Cardiac muscle cell (in vitro differentiated cells and primary cell): ENCODE results near the gene SOCS2. TPM values are rescaled to one million over a fixed set of nuclear protein-coding genes. Genes with fewer than 3 reads are reported as not detected.

Experiments
- DNase-seq, 2 donors: peaks; one replicate each; pipeline versions ENCODE4 v3.0.0 to v3.0.0-alpha.2; 2010 to 2017; ENCODE audit warnings: low read depth in 1 of 2, low spot score in 1 of 2
- H3K27ac ChIP-seq: fragments of 200-600 bp; sonication (generic); 2 replicates; pipeline ENCODE4 v1.5.1; 2016
- H3K27me3 ChIP-seq: fragments of 200-600 bp; sonication (generic); 2 replicates; pipeline ENCODE4 v1.6.0; 2016; ENCODE audit warnings: control low read depth
- H3K36me3 ChIP-seq: fragments of 200-600 bp; sonication (generic); 2 replicates; pipeline ENCODE4 v1.5.1; 2016; ENCODE audit warnings: control low read depth
- H3K4me1 ChIP-seq: fragments of 200-600 bp; sonication (generic); 2 replicates; pipeline ENCODE4 v1.8.1; 2017; ENCODE audit warnings: low read depth, mild to moderate bottlenecking, mixed run types
- H3K4me3 ChIP-seq: fragments of 200-600 bp; sonication (generic); 2 replicates; pipeline ENCODE4 v1.5.1; 2016; ENCODE audit warnings: mild to moderate bottlenecking
- H3K9me3 ChIP-seq: fragments of 200-600 bp; sonication (generic); 2 replicates; pipeline ENCODE4 v1.5.1; 2017; ENCODE audit warnings: low read depth, mild to moderate bottlenecking, control low read depth
- CTCF ChIP-seq: IDR thresholded peaks from 2 replicates; pipeline ENCODE4 v1.5.1; 2012; ENCODE audit warnings: low read depth, mild to moderate bottlenecking, low read length
- polyA plus RNA-seq: library from polyadenylated mRNA; unstranded; fragments of >200 nt; fragmentation: Nextera tagmentation; extraction: Ambion mirVana; gene quantifications from 2 replicates; pipeline ENCODE4 v1.2.1, GENCODE V29; 2016
- total RNA-seq: library from RNA; depleted of rRNA; stranded (reverse); fragments of >200 nt; gene quantifications from 2 replicates; pipeline ENCODE4 v1.2.3, GENCODE V29; 2016

Gene SOCS2
- total and polyA plus RNA-seq, 2 experiments from 2014 or later: 19.7 to 40.7 TPM

- peaks cover 11% of the 10 kb centered on the region for H3K4me1 ChIP-seq
- no peak overlapping the region for H3K4me3 ChIP-seq
- no peaks in the 10 kb centered on the region for H3K27me3 ChIP-seq
- peak overlapping the region; percentile 65 for H3K27ac ChIP-seq
- no peaks in the 10 kb centered on the region for H3K9me3 ChIP-seq
- no peak for TF ChIP-seq CTCF
- DNase-seq: no peak
- no peaks in the 10 kb centered on the region for H3K36me3 ChIP-seq
These were observed 36.2 kb upstream of the SOCS2 start for GRCh38 chr12:93536111-93536765.

- no peak overlapping the region for H3K4me3 ChIP-seq
- peaks cover 11% of the 10 kb centered on the region for H3K4me1 ChIP-seq
- H3K27me3 ChIP-seq: no peaks in the 10 kb centered on the region
- no peaks in the 10 kb centered on the region for H3K9me3 ChIP-seq
- no peak for TF ChIP-seq CTCF
- no peaks in the 10 kb centered on the region for H3K36me3 ChIP-seq
- peak overlapping the region; percentile 65 for H3K27ac ChIP-seq
- peak in 1 of 2 donors; percentile 59 for DNase-seq
These were observed 35.5 kb upstream of the SOCS2 start for GRCh38 chr12:93536766-93537488.

GRCh38 chr12:93537769-93538168 is 34.7 kb upstream of the SOCS2 start:
- Histone ChIP-seq H3K36me3 (no peaks in the 10 kb centered on the region), H3K9me3 (no peaks in the 10 kb centered on the region), H3K27ac (no peak overlapping the region), H3K27me3 (no peaks in the 10 kb centered on the region), H3K4me1 (peaks cover 11% of the 10 kb centered on the region), H3K4me3 (no peak overlapping the region)
- peak; percentile 5 for TF ChIP-seq CTCF
- no peak for DNase-seq

- peaks cover 11% of the 10 kb centered on the region for H3K4me1 ChIP-seq
- no peaks in the 10 kb centered on the region for H3K27me3 ChIP-seq
- H3K36me3 ChIP-seq: no peaks in the 10 kb centered on the region
- H3K9me3 ChIP-seq: no peaks in the 10 kb centered on the region
- no peak for DNase-seq
- no peak for TF ChIP-seq CTCF
- H3K27ac ChIP-seq: no peak overlapping the region
- no peak overlapping the region for H3K4me3 ChIP-seq
These were observed 32.7 kb upstream of the SOCS2 start for GRCh38 chr12:93539821-93540220.

DNA sequence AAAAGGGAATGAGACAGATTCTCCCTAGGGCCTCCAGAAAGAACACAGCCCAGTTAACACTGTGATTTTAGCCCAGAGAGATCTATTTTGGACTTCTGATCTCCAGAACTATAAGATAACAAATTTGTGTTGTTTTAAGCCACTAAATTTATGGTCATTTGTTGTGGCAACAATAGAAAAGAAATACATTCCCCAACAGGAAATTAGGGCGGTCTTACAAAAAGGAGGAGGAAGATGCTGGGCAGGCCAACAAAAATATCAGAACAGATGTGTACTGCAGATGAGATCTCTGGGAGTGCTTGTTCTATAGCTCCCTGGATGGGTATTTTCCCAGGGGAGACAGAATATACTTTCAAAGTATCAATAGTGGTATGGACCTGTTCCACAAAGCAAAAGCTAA is 32.0 kb upstream of the SOCS2 start:
- Histone ChIP-seq H3K27ac (no peak overlapping the region), H3K27me3 (no peaks in the 10 kb centered on the region), H3K9me3 (no peaks in the 10 kb centered on the region), H3K4me3 (no peak overlapping the region), H3K36me3 (no peaks in the 10 kb centered on the region), H3K4me1 (peaks cover 11% of the 10 kb centered on the region)
- no peak for TF ChIP-seq CTCF
- no peak for DNase-seq
